HG03095 (cell line): Measurements from ENCODE around the gene POT1.
A peak's percentile ranks its signal among the peaks of the same experiment; 100 is the strongest.

Experiments used
- ATAC-seq: cut with Tn5 transposase; IDR thresholded peaks from one replicate; pipeline ENCODE4 v1.9.1; 2021; ENCODE audit warnings: moderate library complexity; ENCODE audit not compliant: unreplicated experiment

Gene POT1

GRCh38 chr7:124810605-124811004, 119.0 kb downstream of the POT1 start:
- ATAC-seq: no peak

- ATAC-seq: no peak
Measured at GRCh38 chr7:124808206-124808605, 121.4 kb downstream of the POT1 start.

DNA sequence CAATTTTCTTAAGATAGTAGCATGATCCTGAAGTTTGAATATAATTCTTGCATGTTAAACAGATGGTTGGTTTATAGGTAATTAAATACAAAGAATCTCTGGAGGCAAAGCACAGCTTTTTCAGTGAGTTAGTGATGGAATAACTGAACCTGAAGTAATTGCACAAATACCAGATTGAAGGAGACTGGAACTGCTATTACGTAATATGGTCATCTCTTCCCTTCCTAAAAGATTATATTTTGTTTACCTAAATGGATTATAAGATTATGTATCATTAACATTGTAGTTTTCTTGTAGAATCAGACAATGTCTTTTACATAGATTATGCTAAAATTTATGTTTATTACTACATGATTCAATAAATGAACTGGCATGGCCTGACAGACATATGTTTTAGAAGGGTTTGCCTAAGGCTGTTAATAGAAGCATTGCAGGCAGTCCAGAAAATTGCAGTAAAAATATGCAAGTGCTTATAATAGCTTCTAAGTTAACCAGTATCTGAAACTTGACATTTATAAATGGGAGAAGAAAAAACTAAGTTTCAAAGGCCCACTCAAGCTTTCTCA, 128.2 kb downstream of the POT1 start:
- ATAC-seq: no peak

DNA sequence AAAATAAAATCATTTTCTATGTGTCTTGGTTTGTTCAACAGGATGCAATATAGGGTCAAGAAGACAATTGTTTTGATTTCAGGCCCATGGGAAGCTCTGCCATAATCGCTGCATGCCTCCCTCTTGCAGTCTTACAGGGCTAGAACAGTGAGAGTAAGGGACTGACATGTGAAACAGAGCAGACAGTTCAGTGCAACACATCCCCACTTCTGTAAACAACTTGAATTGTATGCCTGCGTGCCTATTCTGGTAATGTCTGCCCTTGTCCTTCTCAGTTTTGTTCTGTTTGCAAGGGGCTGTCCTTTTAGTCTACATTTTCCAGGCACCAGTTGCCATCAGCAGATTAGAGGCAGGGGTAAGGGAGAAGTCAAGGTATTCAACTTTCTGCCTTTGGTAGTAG, 129.2 kb downstream of the POT1 start:
- ATAC-seq: no peak

GRCh38 chr7:124799448-124799847, 130.2 kb downstream of the POT1 start:
- no peak for ATAC-seq

DNA sequence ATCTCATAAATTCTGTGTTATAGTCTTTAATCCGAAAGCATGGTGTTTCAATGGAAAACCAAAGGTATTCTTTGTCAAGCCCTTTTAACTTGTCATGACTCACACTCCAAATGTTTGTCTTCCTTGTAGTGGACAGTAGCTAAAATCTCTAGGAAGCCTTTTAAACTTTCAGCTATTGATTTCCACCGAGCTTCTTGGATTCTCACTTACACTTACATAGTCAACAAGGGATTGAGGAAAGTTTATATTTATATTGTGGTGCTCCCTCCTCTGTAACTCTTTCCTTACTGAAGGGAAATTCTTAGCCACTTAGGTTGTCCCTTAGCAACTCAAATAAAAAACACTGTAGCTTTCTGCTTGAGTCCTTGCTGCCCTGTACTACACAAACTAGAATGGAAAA, 132.9 kb downstream of the POT1 start:
- no peak for ATAC-seq

DNA sequence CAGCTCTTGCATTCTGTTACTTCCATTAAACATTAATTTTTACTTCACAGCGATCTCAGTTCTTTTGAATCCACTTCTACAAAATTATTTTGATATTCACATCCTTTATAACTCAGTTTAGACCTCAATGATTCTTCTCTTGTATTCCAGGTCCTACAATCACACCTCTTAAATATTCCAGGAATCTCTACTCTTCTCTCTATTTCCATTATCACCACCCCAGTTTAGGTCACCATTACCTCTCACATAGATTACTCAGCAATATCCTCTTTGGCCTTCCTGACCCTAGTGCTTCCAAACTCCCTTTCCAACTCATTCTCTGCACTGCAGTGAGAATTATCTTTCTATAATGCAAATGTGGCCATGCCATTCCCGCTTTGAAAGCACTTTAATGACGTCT, 136.9 kb downstream of the POT1 start:
- ATAC-seq: no peak

GRCh38 chr7:124792002-124792401, 137.6 kb downstream of the POT1 start:
- no peak for ATAC-seq

- no peak for ATAC-seq
Measured at GRCh38 chr7:124791426-124791825, 138.2 kb downstream of the POT1 start.

- no peak for ATAC-seq
Measured at GRCh38 chr7:124790645-124791044, 139.0 kb downstream of the POT1 start.

- no peak for ATAC-seq
Measured at GRCh38 chr7:124785994-124786393, 143.6 kb downstream of the POT1 start.

GRCh38 chr7:124784879-124785818, 144.5 kb downstream of the POT1 start:
- peak; percentile 80 for ATAC-seq

DNA sequence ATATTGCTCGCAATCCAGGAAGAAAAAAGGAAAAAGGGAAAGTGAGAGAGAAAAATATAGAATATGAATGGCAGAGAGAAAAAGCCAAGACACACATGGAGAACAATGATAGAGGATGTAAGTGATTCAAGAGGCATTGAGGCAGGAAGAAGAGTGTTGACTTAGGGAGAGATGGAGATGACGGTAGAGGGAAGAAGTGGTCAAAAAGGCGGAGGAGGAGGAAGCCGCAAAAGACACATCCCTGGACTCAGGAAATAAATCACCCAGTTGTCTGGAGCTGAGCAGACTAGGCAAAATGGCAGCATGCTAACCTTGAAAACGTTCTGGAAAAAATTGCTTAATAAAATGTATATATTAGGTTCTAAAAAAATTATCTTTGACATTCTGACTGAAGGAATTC, 146.4 kb downstream of the POT1 start:
- no peak for ATAC-seq

DNA sequence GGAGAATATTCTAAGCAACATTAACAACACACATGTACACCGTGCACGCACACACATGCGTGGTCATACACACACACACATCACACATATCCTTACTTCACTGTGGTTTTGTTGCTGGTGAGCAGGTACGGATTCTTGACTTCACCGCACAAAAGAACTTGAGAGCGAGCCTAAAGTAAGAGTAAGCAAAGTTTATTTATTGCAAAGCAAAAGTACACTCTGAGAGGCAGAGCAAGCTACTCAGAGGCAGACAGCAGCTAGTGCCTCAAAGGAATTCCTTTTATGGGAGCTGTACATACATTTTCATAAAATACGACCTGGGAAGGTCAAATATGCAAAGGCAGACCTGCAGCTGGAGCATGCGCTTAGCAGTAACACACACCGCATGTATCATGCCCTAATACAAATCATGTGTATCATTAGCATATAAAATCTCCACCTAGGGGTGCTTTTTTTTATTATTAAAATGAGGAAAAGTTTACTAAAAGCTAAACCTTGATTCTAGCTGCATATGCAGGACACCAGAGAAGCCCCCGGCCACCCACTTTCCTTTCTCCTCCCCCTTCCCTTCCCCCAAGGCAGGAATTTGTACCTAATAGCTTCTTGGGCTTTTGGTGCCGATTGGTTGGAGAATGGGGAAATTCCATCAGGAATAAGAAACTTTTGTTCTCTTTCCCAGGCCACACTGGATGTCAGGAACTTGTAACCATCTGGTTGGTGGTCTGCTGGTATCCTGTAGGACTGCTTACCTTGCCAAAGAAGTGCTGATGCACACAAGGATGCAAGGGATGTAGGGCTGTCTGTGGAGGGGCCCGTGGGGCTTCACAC, 147.5 kb downstream of the POT1 start:
- ATAC-seq: no peak

DNA sequence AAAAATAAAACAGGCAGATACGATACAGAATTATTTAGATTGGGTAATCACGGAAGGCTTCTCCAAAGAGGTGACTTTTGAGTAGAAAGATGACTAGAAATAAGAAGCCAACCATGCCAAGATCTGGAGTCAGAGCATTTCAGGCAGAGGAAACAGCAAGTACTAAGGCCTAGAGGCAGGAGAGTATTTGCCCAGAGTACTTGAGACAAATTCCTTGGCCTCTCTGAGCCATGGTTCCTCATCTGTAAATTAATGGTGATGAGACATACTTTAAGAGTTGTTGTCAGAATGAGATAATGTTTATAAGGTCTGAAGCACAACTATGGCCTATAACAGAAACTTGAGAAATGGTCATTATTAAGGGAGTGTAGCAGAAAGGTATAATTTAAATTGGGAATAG, 148.2 kb downstream of the POT1 start:
- no peak for ATAC-seq

- no peak for ATAC-seq
Measured at GRCh38 chr7:124780608-124781007, 149.0 kb downstream of the POT1 start.

DNA sequence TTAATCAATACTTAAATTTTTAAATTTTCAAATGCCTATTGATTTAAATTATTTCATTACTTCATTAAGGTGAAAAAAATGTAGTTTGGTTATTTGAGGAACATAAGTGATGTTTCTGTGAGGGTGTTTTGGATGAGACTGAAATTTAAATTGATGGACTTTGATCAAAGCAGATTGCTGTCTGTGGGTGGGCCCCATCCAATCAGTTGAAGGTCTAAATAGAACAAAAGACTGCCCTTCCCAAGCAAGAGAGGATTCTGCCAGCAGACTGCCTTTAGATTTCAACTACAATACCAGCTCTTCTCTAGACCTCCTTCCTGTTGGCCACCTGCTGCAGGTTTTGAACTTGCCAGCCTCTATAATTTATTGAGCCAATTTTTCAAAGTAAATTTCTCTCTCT, 149.6 kb downstream of the POT1 start:
- ATAC-seq: no peak

DNA sequence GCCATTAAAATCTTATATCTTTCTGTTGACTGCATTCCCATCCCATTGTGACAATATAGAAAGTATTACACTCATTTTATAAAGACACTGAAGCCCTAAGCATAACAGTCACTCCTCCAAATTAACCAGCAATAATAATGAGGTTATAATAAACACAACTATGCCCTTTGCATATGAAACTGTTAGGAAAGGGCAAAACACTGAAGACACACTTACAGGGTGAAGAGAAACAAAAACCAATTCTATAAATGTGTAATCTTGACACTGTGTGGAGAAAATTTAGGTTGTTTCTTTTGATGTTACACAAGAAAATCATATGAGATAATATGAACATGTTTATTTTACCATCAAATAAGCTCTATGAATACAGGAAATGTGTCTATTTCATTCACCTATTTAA, 150.0 kb downstream of the POT1 start:
- no peak for ATAC-seq

GRCh38 chr7:124779194-124779593, 150.4 kb downstream of the POT1 start:
- ATAC-seq: no peak

GRCh38 chr7:124777268-124777667, 152.4 kb downstream of the POT1 start:
- ATAC-seq: no peak

- no peak for ATAC-seq
Measured at GRCh38 chr7:124776153-124776552, 153.5 kb downstream of the POT1 start.

DNA sequence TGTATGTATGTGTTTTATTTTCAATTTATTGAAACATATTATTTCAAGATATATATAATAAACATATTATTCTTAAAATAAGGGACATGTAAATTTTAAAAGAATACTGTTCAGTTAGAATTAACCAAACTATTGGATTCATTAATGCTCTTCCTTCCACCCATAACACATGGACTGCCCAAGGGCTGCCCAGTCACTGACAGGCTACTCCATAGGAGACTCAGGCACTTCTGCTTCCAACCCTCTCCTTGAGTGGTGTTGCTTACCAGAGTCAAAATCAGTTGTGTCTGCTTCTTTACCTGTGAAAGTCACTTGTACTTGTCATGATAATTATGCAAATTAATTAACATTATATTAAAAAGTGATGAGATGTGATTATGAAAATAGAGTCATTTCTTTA, 154.2 kb downstream of the POT1 start:
- ATAC-seq: no peak
